HepG2 (cell line): ENCODE results near the gene JUND. TPM values are rescaled to one million over a fixed set of nuclear protein-coding genes. Genes with fewer than 3 reads are reported as not detected.

Experiments
- ADNP ChIP-seq: sonication (generic); formaldehyde crosslinking; IDR thresholded peaks from 2 replicates; pipeline ENCODE4 v1.4.0; 2020; ENCODE audit warnings: missing genetic modification reagents
- MEIS2 ChIP-seq: sonication (generic); formaldehyde crosslinking; IDR thresholded peaks from 2 replicates; pipeline ENCODE4 v1.9.0; 2021; ENCODE audit warnings: mild to moderate bottlenecking, missing genetic modification reagents
- RFXANK ChIP-seq: IDR thresholded peaks from 2 replicates; pipeline ENCODE4 v1.6.1; 2016
- TCF12 ChIP-seq, 2 experiments: fragments of 450-650 bp in 1 of 2; sonication (generic) in 1 of 2; formaldehyde crosslinking in 1 of 2; IDR thresholded peaks; 2 replicates each; pipeline versions ENCODE4 v1.6.1 to v1.8.0; 2017 to 2022; ENCODE audit warnings: antibody characterized with exemption in 1 of 2, mild to moderate bottlenecking in 1 of 2, missing genetic modification reagents in 1 of 2, moderate library complexity in 1 of 2
- TRIM24 ChIP-seq: sonication (generic); formaldehyde crosslinking; IDR thresholded peaks from 2 replicates; pipeline ENCODE4 v1.8.0; 2022; ENCODE audit warnings: mild to moderate bottlenecking, missing genetic modification reagents
- ZBTB8A ChIP-seq: sonication (generic); formaldehyde crosslinking; IDR thresholded peaks from 2 replicates; pipeline ENCODE4 v1.4.0; 2020; ENCODE audit warnings: mild to moderate bottlenecking, low read depth, missing genetic modification reagents, borderline replicate concordance
- ZNF124 ChIP-seq: sonication (generic); formaldehyde crosslinking; IDR thresholded peaks from 2 replicates; pipeline ENCODE4 v1.4.0; 2020; ENCODE audit warnings: missing genetic modification reagents
- ZNF3 ChIP-seq: IDR thresholded peaks from 2 replicates; pipeline ENCODE4 v1.7.0; 2017; ENCODE audit warnings: inconsistent platforms
- ZNF484 ChIP-seq: sonication (generic); formaldehyde crosslinking; IDR thresholded peaks from 2 replicates; pipeline ENCODE4 v1.5.1; 2020; ENCODE audit warnings: mild to moderate bottlenecking, low read depth, missing genetic modification reagents, borderline replicate concordance
- polyA plus RNA-seq, 8 experiments: library from polyadenylated mRNA; depleted of rRNA in 3 of 8; stranded (reverse) in 7 of 8; unstranded in 1 of 8; fragments of >200 nt; fragmentation: Illumina TruSeq in 4 of 8; extraction: Trizol in 4 of 8; gene quantifications; 2 replicates each; pipeline versions ENCODE4 v1.2.1 to v1.2.3, GENCODE V29; 2011 to 2016; ENCODE audit warnings: low read depth in 4 of 8, missing spikeins in 1 of 8, mixed read lengths in 1 of 8; ENCODE audit not compliant: insufficient read depth in 1 of 8
- total RNA-seq, 5 experiments: library from RNA; depleted of rRNA; stranded (reverse); fragments of >200 nt; fragmentation: Illumina TruSeq; extraction: Trizol; gene quantifications; 2 replicates each; pipeline ENCODE4 v1.2.3, GENCODE V29; 2016; ENCODE audit warnings: low read depth in 1 of 5
- TF ChIP-seq, protein P1 (sequence below): sonication (generic); formaldehyde crosslinking; IDR thresholded peaks from 2 replicates; pipeline ENCODE4 v1.4.0; 2020; ENCODE audit warnings: mild to moderate bottlenecking, missing genetic modification reagents, borderline replicate concordance
- TF ChIP-seq, protein P2 (sequence below): sonication (generic); formaldehyde crosslinking; IDR thresholded peaks from 2 replicates; pipeline ENCODE4 v1.5.0; 2020; ENCODE audit warnings: mild to moderate bottlenecking, missing genetic modification reagents, borderline replicate concordance
- TF ChIP-seq, protein P3 (sequence below): sonication (generic); formaldehyde crosslinking; IDR thresholded peaks from 2 replicates; pipeline ENCODE4 v1.5.0; 2020; ENCODE audit warnings: missing genetic modification reagents, mild to moderate bottlenecking, borderline replicate concordance
- TF ChIP-seq, protein P4 (sequence below): sonication (generic); formaldehyde crosslinking; conservative IDR thresholded peaks from 2 replicates; pipeline ENCODE4 v1.8.1; 2023; ENCODE audit warnings: missing genetic modification reagents
- TF ChIP-seq, protein P5 (sequence below): IDR thresholded peaks from 2 replicates; pipeline ENCODE4 v1.6.1; 2016; ENCODE audit warnings: missing compliant biosample characterization, missing genetic modification reagents, borderline replicate concordance
- TF ChIP-seq, protein P6 (sequence below): sonication (generic); formaldehyde crosslinking; IDR thresholded peaks from 2 replicates; pipeline ENCODE4 v1.8.1; 2023; ENCODE audit warnings: mild to moderate bottlenecking, missing genetic modification reagents, borderline replicate concordance

Gene JUND
- total and polyA plus RNA-seq, 2 of the 13 experiments (the other 11 are each of a cell fraction or from before 2014, with no cell fraction given), result 41.2 to 59.8 TPM

DNA sequence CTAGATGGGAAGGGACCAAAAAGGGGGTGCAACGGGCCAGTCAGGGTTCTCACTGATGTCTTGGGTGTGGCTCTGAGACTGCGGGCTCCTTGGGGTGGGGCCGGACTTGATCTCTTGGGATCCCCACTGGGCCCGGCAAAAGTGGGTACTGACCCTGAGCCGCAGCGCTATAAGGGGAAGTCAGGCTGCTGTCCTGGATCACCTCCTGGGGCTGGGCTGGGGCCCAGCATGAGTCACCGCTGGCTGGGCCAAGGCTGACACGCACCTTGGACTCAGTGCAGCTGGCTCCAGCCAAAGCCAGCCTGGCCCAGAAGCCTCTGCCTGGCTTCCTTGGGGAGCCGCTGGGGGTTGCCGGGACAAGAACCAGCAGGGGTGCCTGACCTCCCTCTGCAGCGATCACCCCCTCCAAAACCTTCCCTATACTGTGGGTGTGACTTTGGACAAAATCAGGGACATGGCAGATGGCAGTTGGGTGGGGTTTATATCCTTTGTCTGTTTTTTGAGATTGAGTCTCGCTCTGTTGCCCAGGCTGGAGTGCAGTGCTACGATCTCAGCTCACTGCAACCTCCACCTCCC, 6.6 kb downstream of the JUND start (continued):
- TF ChIP-seq, protein P1, sequence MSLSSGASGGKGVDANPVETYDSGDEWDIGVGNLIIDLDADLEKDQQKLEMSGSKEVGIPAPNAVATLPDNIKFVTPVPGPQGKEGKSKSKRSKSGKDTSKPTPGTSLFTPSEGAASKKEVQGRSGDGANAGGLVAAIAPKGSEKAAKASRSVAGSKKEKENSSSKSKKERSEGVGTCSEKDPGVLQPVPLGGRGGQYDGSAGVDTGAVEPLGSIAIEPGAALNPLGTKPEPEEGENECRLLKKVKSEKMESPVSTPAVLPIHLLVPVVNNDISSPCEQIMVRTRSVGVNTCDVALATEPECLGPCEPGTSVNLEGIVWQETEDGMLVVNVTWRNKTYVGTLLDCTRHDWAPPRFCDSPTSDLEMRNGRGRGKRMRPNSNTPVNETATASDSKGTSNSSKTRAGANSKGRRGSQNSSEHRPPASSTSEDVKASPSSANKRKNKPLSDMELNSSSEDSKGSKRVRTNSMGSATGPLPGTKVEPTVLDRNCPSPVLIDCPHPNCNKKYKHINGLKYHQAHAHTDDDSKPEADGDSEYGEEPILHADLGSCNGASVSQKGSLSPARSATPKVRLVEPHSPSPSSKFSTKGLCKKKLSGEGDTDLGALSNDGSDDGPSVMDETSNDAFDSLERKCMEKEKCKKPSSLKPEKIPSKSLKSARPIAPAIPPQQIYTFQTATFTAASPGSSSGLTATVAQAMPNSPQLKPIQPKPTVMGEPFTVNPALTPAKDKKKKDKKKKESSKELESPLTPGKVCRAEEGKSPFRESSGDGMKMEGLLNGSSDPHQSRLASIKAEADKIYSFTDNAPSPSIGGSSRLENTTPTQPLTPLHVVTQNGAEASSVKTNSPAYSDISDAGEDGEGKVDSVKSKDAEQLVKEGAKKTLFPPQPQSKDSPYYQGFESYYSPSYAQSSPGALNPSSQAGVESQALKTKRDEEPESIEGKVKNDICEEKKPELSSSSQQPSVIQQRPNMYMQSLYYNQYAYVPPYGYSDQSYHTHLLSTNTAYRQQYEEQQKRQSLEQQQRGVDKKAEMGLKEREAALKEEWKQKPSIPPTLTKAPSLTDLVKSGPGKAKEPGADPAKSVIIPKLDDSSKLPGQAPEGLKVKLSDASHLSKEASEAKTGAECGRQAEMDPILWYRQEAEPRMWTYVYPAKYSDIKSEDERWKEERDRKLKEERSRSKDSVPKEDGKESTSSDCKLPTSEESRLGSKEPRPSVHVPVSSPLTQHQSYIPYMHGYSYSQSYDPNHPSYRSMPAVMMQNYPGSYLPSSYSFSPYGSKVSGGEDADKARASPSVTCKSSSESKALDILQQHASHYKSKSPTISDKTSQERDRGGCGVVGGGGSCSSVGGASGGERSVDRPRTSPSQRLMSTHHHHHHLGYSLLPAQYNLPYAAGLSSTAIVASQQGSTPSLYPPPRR (CRISPR knock-in tag), result no peak; the same call in 1 of the 2 replicates
- TF ChIP-seq TRIM24 (CRISPR knock-in tag) (no peak), MEIS2 (CRISPR knock-in tag) (peak; percentile 61; the same call in 1 of the 2 replicates), ZNF124 (no peak), ADNP (CRISPR knock-in tag) (0 out of 2 replicates have a peak, but pooled peaks have one; percentile 9), TCF12 (IDR thresholded peaks at IDR 0.05) (no peak), TCF12 (CRISPR knock-in tag; IDR thresholded peaks at IDR 0.05) (no peak), RFXANK (no peak), ZBTB8A (no peak), ZNF484 (no peak), ZNF3 (CRISPR knock-in tag) (no peak; the same call in 1 of the 2 replicates)
- TF ChIP-seq, protein P2, sequence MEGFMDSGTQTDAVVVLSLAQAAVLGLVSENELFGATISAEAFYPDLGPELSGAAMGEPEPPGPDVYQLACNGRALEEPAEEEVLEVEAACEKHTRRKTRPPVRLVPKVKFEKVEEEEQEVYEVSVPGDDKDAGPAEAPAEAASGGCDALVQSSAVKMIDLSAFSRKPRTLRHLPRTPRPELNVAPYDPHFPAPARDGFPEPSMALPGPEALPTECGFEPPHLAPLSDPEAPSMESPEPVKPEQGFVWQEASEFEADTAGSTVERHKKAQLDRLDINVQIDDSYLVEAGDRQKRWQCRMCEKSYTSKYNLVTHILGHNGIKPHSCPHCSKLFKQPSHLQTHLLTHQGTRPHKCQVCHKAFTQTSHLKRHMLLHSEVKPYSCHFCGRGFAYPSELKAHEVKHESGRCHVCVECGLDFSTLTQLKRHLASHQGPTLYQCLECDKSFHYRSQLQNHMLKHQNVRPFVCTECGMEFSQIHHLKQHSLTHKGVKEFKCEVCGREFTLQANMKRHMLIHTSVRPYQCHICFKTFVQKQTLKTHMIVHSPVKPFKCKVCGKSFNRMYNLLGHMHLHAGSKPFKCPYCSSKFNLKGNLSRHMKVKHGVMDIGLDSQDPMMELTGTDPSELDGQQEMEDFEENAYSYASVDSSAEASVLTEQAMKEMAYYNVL (CRISPR knock-in tag), result no peak; the same call in 1 of the 2 replicates
- TF ChIP-seq, protein P3, sequence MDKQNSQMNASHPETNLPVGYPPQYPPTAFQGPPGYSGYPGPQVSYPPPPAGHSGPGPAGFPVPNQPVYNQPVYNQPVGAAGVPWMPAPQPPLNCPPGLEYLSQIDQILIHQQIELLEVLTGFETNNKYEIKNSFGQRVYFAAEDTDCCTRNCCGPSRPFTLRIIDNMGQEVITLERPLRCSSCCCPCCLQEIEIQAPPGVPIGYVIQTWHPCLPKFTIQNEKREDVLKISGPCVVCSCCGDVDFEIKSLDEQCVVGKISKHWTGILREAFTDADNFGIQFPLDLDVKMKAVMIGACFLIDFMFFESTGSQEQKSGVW (CRISPR knock-in tag), result no peak
- TF ChIP-seq, protein P4, sequence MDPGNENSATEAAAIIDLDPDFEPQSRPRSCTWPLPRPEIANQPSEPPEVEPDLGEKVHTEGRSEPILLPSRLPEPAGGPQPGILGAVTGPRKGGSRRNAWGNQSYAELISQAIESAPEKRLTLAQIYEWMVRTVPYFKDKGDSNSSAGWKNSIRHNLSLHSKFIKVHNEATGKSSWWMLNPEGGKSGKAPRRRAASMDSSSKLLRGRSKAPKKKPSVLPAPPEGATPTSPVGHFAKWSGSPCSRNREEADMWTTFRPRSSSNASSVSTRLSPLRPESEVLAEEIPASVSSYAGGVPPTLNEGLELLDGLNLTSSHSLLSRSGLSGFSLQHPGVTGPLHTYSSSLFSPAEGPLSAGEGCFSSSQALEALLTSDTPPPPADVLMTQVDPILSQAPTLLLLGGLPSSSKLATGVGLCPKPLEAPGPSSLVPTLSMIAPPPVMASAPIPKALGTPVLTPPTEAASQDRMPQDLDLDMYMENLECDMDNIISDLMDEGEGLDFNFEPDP, result no peak
- TF ChIP-seq, protein P5, sequence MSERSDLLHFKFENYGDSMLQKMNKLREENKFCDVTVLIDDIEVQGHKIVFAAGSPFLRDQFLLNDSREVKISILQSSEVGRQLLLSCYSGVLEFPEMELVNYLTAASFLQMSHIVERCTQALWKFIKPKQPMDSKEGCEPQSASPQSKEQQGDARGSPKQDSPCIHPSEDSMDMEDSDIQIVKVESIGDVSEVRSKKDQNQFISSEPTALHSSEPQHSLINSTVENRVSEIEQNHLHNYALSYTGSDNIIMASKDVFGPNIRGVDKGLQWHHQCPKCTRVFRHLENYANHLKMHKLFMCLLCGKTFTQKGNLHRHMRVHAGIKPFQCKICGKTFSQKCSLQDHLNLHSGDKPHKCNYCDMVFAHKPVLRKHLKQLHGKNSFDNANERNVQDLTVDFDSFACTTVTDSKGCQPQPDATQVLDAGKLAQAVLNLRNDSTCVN (CRISPR knock-in tag), result no peak
- TF ChIP-seq, protein P6, sequence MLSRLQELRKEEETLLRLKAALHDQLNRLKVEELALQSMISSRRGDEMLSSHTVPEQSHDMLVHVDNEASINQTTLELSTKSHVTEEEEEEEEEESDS (CRISPR knock-in tag), result no peak
